Activated CD8-positive, alpha-beta T cell treated with anti-CD3 and anti-CD28 coated beads for 36 hours (primary cell): ENCODE data around the gene ADAMTS16. TPM values are rescaled to one million over a fixed set of nuclear protein-coding genes. Genes with fewer than 3 reads are reported as not detected.

Source experiments
- ATAC-seq: fragments of 200-7000 bp; cut with Tn5 transposase; one replicate; pipeline ENCODE4 v1.10.0; 2021; ENCODE audit warnings: mild to moderate bottlenecking, moderate library complexity
- CTCF ChIA-PET: fragments of 350-600 bp; sonication (Branson Sonifier 250); formaldehyde crosslinking; loops from one replicate; lab custom pipeline; 2021; ENCODE audit warnings: antibody characterized with exemption; lab: Charles Lee
- POLR2A ChIA-PET: fragments of 350-600 bp; sonication (Branson Sonifier 250); formaldehyde crosslinking; loops from one replicate; lab custom pipeline; 2021; ENCODE audit warnings: antibody characterized with exemption; lab: Charles Lee
- DNase-seq: peaks from one replicate; pipeline ENCODE4 v3.0.0-alpha.2; 2020
- H3K27ac Mint-ChIP-seq: one replicate; pipeline ENCODE4 v1.8.0; 2021; ENCODE audit warnings: mild to moderate bottlenecking, mixed read lengths
- H3K27me3 Mint-ChIP-seq: one replicate; pipeline ENCODE4 v1.8.0; 2021; ENCODE audit warnings: mixed read lengths
- H3K36me3 Mint-ChIP-seq: one replicate; pipeline ENCODE4 v1.8.0; 2021; ENCODE audit warnings: low read depth, mixed read lengths
- H3K4me1 Mint-ChIP-seq: one replicate; pipeline ENCODE4 v1.8.0; 2021; ENCODE audit warnings: low read depth, mixed read lengths
- H3K4me3 Mint-ChIP-seq: one replicate; pipeline ENCODE4 v1.8.0; 2021; ENCODE audit warnings: mild to moderate bottlenecking, moderate library complexity, mixed read lengths
- H3K9me3 Mint-ChIP-seq: one replicate; pipeline ENCODE4 v1.8.0; 2021; ENCODE audit warnings: mixed read lengths
- CTCF ChIP-seq: fragments of 200-600 bp; IDR thresholded peaks from one replicate; pipeline ENCODE4 v1.8.0; 2022; ENCODE audit warnings: antibody characterized with exemption, mild to moderate bottlenecking
- intact Hi-C: fragments of 100-400 bp; cut with micrococcal nuclease; formaldehyde crosslinking; loops from one replicate; pipeline ENCODE4 v1.10.0; 2022
- total RNA-seq, 2 experiments: library from RNA; stranded (reverse); gene quantifications; one replicate each; pipeline ENCODE4 v1.2.3, GENCODE V29; 2021

Gene ADAMTS16
- total RNA-seq, 2 experiments from 2014 or later: not detected

GRCh38 chr5:5235685-5236084 lies 95.6 kb downstream of the ADAMTS16 start:
- TF ChIP-seq CTCF: no peak
- CTCF ChIA-PET: no interaction called here
- H3K27ac Mint-ChIP-seq: no peak overlapping the region
- ATAC-seq: no peak
- H3K36me3 Mint-ChIP-seq: no peaks in the 10 kb centered on the region
- intact Hi-C loops: no loop called here
- no peak overlapping the region for H3K4me3 Mint-ChIP-seq
- no peak for DNase-seq
- POLR2A ChIA-PET: no interaction called here
- peaks cover 2% of the 10 kb centered on the region for H3K9me3 Mint-ChIP-seq
- no peaks in the 10 kb centered on the region for H3K4me1 Mint-ChIP-seq
- no peaks in the 10 kb centered on the region for H3K27me3 Mint-ChIP-seq

DNA sequence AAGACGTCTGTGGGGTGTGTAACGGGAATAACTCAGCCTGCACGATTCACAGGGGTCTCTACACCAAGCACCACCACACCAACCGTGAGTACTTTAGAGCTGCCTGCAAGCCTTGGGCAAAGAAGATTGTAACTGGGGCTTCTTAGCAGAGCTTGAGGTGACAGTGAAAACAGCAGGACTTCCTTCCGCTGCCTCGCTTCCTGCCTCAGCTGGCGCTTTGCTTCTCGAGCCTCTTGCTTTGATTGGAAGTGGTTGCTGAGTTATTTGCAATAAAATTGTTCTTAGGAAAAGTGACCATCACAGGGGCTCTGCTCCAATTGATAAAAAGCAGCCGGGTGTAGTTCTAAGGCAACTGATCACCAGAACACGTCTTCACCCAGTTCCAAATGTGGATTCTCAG lies 99.1 kb downstream of the ADAMTS16 start:
- Mint-ChIP-seq H3K9me3 (no peaks in the 10 kb centered on the region), H3K27me3 (no peaks in the 10 kb centered on the region), H3K4me1 (no peaks in the 10 kb centered on the region), H3K36me3 (no peaks in the 10 kb centered on the region), H3K4me3 (no peak overlapping the region), H3K27ac (no peak overlapping the region)
- no peak for ATAC-seq
- DNase-seq: no peak
- intact Hi-C loops: no loop called here
- POLR2A ChIA-PET: no interaction called here
- TF ChIP-seq CTCF: no peak
- CTCF ChIA-PET: no interaction called here

- POLR2A ChIA-PET: no interaction called here
These were observed 100.1 kb downstream of the ADAMTS16 start for GRCh38 chr5:5240234-5240633.

GRCh38 chr5:5242056-5242455 lies 101.9 kb downstream of the ADAMTS16 start:
- DNase-seq (no peak), ATAC-seq (no peak)
- intact Hi-C loops: no loop called here
- TF ChIP-seq CTCF: no peak
- Mint-ChIP-seq H3K9me3 (no peaks in the 10 kb centered on the region), H3K4me1 (no peaks in the 10 kb centered on the region), H3K36me3 (no peaks in the 10 kb centered on the region), H3K4me3 (no peak overlapping the region), H3K27ac (no peak overlapping the region), H3K27me3 (no peaks in the 10 kb centered on the region)
- CTCF ChIA-PET: no interaction called here
- POLR2A ChIA-PET: no interaction called here

More at GRCh38 chr5:5240234-5240633, 100.1 kb downstream of the ADAMTS16 start:
- Mint-ChIP-seq H3K27me3 (no peaks in the 10 kb centered on the region), H3K4me1 (no peaks in the 10 kb centered on the region), H3K4me3 (no peak overlapping the region), H3K27ac (no peak overlapping the region), H3K9me3 (no peaks in the 10 kb centered on the region), H3K36me3 (no peaks in the 10 kb centered on the region)
- TF ChIP-seq CTCF: no peak
- ATAC-seq (no peak), DNase-seq (no peak)
- intact Hi-C loops: no loop called here
- CTCF ChIA-PET: no interaction called here

GRCh38 chr5:5246736-5247135 lies 106.6 kb downstream of the ADAMTS16 start:
- H3K36me3 Mint-ChIP-seq: no peaks in the 10 kb centered on the region
- H3K27ac Mint-ChIP-seq: no peak overlapping the region
- no peak overlapping the region for H3K4me3 Mint-ChIP-seq
- H3K4me1 Mint-ChIP-seq: no peaks in the 10 kb centered on the region
- ChIA-PET POLR2A (no interaction called here), CTCF (no interaction called here)
- DNase-seq (no peak), ATAC-seq (no peak)
- no peaks in the 10 kb centered on the region for H3K9me3 Mint-ChIP-seq
- no peak for TF ChIP-seq CTCF
- peaks cover 2% of the 10 kb centered on the region for H3K27me3 Mint-ChIP-seq
- intact Hi-C loops: no loop called here
